Sigmoid colon (tissue), 4 donors: ENCODE measurements around the gene BOC.

Experiments used
- CTCF ChIP-seq, 4 experiments: fragments of 450-650 bp in 3 of 4; fragments of 200-600 bp in 1 of 4; IDR thresholded peaks; one replicate each; pipeline ENCODE4 v1.5.1; 2016 to 2019; ENCODE audit warnings: antibody characterized with exemption in 4 of 4, mild to moderate bottlenecking in 3 of 4, moderate library complexity in 2 of 4
- POLR2A ChIP-seq, 2 donors: fragments of 450-650 bp; IDR thresholded peaks; one replicate each; pipeline ENCODE4 v1.6.1; 2016; ENCODE audit warnings: antibody characterized with exemption in 2 of 2, mild to moderate bottlenecking in 2 of 2, moderate library complexity in 2 of 2
- POLR2AphosphoS5 ChIP-seq, 4 donors: sonication (generic); formaldehyde crosslinking; IDR thresholded peaks; one replicate each; pipeline ENCODE4 v1.6.1; 2017; ENCODE audit warnings: antibody characterized with exemption in 4 of 4

GRCh38 chr3:113163152-113163551 lies 48.2 kb upstream of the BOC start:
- no peak for TF ChIP-seq CTCF (IDR thresholded peaks at IDR 0.05)
- TF ChIP-seq POLR2A (IDR thresholded peaks at IDR 0.05): no peak
- no peak for TF ChIP-seq POLR2AphosphoS5 (IDR thresholded peaks at IDR 0.05)
